CD1c-positive myeloid dendritic cell (primary cell): ENCODE measurements around the gene TEKT3.

Experiments
- DNase-seq: peaks from one replicate; pipeline ENCODE4 v3.0.0-alpha.2; 2016; ENCODE audit errors: extremely low spot score

Gene TEKT3

DNA sequence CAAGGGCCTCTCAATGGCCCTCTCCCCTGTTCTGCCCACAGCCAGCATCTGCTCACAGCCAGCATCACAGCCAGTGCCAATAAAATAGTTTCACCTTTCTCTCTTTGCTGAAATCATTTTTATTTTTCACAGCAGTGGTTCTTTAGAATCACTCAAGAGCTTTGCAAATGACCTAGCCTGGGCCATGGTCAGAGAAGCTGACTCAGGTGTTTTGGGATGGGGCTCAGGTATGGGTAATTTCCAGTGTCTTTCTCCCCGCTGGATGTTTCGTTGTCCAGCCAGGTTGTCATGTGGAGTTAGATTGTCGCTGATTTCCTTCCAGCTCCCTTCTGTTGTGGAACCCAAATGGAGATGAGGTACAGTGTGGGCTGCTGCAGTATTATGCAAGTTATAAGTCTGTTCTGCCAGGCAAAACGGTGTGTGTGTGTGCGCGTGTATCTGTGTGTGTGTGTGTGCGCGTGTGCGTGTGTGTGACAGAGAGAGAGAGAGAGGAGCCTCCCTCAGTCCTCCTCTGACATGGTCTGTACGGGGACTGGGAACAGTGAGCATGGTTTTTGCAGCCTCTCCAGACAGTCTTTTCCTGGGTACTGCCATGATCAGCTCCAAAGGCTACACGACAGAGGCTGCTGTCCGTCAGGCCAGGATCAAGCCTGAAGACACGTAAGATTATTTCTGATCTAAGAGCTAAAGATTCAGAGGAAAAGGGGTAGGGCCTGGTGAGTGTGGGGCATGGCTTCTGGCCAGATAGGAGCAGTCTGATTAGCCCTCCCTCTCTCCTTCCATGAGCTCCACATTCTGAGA is 74.9 kb downstream of the TEKT3 start:
- DNase-seq = no peak

DNA sequence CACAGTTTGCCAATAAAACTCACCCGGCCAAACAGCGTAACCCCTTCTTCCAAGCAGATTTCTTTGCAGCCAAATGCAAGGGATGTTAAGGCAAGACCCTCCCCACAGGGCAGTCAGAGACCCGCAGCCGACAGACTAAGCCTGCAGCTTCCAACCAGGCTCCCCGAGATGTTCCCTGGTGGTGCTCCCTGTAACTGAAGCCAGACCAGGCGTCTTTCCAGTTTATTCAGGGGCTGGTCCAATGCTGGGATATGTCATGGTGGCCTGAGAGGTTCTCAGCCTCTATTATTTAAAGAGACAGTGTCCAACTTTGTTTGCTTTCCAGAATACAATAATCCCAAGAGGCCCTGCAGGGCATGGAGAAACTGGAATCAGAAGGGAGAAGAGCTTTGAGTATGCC is 76.3 kb downstream of the TEKT3 start, which contains the start of gene PMP22:
TSS of gene PMP22 (minus strand) at position 196 of the 400 bp plus-strand sequence. CDS start 4,599 bp downstream, outside the sequence.
- no peak for DNase-seq

DNA sequence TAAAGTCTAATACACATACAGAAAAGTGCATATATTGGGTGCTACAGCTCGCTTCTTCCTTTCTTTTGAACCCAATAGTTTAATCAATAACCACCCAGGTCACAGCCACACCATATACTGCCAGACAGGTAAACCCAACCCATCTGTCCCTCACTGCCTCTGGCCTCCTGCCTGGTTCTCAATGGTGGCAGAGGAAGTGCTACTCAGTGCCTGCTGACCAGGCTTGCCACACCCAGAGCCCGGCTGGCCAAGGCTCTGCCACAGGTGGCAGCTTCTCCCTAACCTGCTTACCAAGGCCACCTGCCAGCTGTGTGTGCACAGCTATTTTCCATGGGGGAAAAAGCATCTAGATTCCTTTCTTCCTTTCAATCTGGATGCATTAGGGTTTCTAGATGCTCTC is 76.9 kb downstream of the TEKT3 start:
- no peak for DNase-seq

DNA sequence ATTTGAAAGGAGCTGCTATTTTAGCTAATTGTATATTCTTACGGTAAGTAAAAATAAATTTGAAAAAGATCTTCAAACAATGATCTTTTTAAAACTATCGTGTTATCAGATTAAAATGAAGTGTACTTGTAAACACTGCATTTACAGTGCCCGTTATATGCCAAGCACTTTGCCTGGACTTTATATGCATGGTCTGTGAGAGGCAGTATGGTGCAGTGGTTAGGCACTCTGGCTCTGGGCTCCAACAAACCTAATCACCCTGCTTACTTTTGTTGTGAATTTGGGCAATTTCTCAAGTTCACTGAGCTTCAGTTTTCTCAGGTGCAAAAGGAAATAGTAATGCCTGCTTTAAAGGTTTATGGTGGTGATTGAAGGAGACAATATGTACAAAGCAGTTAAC is 77.7 kb downstream of the TEKT3 start:
- DNase-seq = no peak

DNA sequence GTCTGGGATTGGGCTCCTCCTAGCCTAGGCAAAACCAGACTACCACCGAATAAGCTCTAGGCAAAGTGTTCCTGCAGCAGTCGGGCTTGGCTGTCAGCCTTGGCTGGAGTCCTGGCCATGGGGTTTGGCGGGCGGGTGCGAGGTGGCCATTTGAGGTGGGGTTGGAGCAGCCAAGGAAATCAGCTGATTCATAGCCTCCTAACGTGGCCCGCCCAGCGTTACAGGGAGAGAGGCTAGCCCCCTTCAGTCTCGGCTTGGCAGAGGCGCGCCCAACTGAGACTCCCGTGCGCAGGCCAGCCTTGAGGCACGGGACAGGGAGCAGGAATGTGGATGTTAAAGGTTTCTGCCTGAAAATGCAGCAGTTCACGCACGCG is 78.2 kb downstream of the TEKT3 start:
- DNase-seq = no peak

DNA sequence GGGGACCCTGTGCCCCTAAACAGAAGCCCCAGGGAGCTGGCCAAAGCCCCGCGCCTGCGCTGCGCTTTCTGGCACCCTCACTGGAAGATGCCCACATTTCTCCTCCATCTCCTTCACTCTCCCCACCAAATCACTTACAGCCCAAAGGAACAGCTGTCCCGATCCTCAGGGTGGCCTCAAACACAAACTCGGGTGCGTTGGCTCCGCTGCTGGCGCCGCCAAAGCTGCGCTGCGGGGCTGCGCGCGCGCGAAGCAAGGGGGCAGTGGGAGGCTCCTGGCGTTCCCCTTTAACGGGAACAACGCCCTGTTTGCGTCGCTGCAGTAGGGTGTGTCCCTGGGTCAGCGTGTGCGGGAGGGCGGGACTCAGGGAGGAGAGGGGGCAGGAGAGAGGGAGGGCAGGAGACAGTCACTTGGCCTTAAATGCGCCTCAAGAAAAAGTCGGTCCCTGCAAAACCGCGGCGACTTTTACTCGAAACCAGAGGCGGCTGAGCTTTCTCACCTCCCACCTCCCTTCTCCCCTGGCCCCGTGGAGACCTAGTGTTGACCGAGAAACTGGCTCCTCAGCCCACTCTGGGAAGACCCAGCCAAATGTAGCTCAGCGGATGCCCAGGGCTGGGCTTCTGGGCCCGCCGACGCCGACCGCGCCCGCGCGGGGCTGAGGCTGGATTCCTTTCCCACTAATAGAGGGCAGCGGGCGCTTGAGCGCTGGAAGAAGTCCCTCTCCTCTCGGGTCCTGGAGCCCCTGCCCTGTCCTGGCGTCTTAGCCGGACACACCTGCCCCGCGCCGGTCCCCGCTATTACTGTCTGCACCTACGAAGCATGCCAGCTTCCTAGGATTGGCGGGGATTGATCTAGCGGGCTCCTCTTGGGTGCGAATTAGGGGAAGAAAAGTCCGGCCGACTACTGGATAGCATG is 78.8 kb downstream of the TEKT3 start:
- peak; percentile 66 for DNase-seq

DNA sequence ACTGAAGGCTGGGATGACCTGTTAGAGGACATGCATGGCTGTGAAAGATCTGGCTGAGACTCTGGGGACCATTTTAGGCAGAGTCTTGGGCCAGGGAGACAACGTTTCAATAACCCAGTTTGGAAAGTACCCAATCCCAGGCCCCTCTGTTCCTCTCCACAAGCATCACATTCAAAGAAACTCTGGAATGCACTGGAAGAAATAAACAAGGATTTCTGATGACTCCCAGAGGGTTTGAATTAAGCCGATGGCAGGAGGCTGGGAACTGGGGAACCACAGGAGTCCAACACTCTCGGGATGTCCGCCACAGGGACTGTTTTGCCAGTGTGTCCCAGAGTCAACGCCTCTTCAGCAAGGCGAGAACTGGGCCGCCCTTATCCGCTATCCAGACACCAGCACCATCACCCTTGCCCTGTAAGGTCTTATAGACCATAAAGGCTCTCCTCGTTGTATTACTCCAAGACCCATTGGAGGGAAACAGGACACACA is 79.6 kb downstream of the TEKT3 start:
- DNase-seq = no peak

DNA sequence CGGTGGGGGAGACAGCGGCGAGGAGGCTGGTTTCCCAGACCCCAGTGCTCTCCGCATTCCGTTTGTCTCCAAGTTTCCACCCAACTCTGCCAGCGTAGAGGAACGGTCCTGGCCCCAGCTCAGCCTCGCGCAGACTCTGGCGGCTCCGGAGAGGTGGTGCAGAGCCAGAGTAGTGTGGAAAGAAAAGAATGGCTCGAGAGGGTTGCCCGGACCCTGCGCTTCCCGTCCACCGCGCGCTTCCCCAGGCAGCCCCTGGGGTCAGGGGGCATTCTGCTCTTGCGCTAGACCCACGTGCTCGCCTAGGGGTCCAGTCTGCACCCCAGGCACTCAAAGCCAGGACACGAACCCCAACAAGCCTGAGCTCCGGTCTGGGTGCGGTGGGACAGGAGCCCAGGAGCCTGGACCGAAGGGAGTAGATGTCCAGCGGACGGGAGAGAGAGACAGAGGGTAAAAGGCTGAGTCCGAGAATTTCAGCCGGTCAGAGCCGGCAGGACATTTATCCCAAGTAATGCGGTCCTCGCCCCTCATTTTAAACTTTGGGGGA is 80.1 kb downstream of the TEKT3 start:
- DNase-seq = no peak

DNA sequence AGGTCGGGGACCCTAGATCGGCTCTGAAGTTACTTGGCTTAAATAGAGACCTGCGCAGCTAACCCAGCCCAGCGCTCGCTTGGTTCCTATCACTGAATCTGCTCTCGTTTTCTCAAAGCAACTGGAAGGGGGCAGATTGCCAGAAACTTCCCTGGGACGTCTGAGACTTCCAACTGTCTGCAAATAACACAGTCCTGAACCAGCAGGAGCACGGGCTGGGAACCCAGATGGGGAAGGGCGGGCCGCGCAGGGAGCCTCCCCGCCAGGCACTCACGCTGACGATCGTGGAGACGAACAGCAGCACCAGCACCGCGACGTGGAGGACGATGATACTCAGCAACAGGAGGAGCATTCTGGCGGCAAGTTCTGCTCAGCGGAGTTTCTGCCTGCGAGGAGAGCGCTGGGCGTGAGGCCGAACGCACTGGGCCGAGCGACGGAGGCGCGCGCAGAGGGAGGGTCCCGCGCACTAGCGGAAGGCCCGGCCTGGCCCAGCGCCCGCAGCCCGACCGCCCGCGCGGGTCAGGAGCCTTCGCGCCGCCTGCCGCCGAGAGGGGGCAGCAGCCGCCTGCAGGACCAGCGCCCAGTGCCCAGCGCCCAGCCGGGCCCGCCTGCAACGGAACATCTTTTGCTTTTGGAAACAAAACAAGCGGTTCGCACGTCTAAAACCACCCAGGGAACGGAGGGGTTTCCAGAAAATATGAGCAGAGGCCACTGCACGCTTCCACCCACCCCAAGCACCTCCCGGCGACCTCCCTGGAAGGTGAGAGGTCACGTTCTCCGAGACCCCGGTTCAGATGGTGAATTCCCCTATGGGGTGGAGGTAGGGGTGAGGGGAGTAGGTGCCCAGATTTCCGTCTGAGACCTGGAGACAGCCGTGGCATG is 80.8 kb downstream of the TEKT3 start:
- peak; percentile 88 for DNase-seq

DNA sequence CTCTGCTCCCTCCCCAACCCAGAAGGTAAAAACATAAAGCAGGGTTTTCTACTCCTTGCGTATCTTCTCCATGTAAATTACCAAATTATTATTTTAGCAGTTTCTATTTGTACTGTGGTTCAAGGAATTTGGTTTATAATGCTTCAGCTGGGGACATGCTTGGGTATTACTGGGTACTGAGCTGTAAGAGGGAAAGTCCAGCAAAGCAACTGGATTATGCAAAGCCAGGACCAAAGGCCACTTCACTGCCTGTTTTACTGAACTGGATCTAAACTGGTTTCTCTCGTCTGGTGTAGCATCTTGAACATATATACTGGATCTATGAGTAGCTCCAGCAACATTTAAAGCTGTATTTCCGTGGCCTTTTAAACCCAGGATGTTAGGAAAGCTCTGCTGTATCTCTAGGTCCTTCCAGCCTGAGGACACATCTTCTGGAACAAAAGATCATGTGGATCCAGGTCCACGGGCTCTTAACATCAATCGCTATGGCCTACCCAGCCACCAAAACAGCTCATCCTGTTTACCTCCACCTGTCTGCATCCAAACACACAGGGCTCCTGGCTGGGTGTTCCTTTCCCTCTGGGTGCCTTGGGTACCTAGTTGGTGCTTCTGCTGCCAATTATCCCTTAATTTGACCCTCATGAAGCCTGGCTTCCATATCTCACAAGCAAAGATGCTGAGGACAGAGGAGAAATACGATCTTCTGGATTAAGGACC is 83.4 kb downstream of the TEKT3 start:
- no peak for DNase-seq

DNA sequence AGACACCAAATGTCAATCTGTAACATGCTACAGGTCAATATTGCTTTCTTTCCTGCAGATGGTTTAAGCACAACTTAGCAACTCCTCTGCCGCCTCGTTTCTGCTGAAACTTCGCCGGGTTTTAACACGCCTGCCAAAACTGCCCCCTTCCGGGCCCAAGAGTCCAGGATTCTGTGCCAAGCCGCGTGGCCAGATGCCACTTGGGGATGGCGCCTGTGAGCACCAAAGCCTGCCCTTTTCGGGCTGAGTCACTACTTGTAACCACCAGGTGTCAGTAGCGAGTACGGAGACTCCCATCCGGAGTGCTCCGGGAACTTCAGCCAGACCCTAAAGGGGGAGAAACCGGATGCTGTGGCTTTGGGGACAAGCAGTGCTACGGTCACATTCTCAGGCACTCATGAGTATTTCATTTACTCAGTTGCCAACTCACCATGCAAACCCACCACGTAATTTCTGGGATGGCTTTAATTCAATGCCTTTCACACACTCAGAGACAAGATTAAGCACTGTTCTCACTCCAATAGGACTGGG is 84.1 kb downstream of the TEKT3 start:
- peak; percentile 78 for DNase-seq

DNA sequence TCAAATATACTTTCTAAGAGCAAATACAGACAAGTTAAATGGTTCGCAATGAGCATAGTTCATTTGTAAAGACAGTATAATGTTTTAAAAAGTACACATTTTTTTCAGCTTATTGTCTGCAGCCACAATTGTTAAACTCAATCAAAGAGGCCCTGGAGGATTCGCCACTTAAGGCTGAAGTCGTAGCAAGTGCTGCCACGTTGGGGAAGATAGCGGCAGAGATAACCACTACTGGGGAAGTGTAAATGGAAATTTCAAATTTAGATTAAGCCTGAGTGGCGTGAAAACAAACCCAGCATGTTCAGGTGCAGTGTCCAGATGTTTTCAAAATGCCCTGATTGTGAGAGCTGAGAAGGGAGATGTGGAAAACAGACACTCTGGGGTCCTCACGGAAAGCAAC is 84.7 kb downstream of the TEKT3 start:
- no peak for DNase-seq

DNA sequence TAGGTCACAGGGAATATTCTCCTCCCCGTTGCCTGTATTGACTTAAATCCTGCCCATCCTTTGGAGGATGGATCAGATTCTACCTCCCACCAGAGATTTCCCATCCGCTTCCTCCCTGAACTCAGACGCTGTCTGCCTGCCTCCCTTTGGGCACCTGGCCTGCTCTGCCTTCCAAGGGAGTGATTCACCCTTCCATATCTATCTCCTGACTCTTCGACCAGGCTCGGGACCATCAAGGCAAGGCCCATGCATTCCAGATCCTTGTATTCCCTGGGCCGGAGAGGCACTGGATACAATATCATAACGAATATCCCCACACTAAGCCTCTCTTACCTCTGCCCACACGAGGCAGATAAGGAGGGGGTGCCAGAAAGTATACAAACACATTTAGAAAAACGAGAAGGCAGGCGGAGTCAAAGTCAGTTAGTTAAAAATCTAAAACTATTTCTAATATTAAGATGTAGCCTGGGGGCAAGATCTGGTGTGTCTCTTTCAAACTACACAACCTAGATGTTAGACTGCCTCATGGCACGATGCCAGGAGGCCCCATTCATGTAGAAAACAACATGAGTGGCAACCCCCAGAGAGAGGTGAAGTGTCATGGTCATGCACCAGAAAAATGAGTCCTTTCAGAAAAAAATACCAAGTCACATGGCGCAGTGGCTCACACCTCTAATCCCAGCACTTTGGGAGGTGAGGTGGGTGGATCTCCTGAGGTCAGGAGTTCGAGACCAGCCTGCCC is 85.5 kb downstream of the TEKT3 start:
- DNase-seq = no peak
